GM12878 (cell line): Measurements from ENCODE around the gene TM9SF4. TPM values are rescaled to one million over a fixed set of nuclear protein-coding genes. Genes with fewer than 3 reads are reported as not detected.
A peak's percentile ranks its signal among the peaks of the same experiment; 100 is the strongest.

Experiments
- ATAC-seq: fragments of 200-7000 bp; cut with Tn5 transposase; 3 replicates; pipeline ENCODE4 v1.9.1; 2020; ENCODE audit warnings: mild to moderate bottlenecking, moderate library complexity
- BruUV-seq: library from RNA; stranded (reverse); fragments of 400-500 nt; replicated peaks from 2 replicates; lab custom pipeline; 2021; lab: Mats Ljungman, UMichigan
- CTCF ChIA-PET: fragments of 300-600 bp; sonication (Branson Sonifier 250); formaldehyde crosslinking; extraction: SDS; loops from one replicate; lab custom pipeline; 2021; ENCODE audit warnings: inconsistent platforms; lab: Yijun Ruan, JAX
- POLR2A ChIA-PET: fragments of 350-600 bp; formaldehyde crosslinking; extraction: SDS; loops from one replicate; lab custom pipeline; 2021; ENCODE audit warnings: inconsistent platforms; lab: Charles Lee
- RAD21 ChIA-PET: fragments of 300-600 bp; sonication (Branson Sonifier 250); formaldehyde crosslinking; loops from one replicate; lab custom pipeline; 2023; ENCODE audit warnings: antibody characterized with exemption; ENCODE audit not compliant: unreplicated experiment; lab: Charles Lee
- SMC1A ChIA-PET: fragments of 300-600 bp; sonication (Branson Sonifier 250); formaldehyde crosslinking; loops from one replicate; lab custom pipeline; 2023; ENCODE audit not compliant: unreplicated experiment, uncharacterized antibody; lab: Charles Lee
- DNase-seq: peaks from one replicate; pipeline ENCODE4 v3.0.0-alpha.2; 2011; ENCODE audit warnings: low read depth, low spot score
- FAIRE-seq: peaks from 3 replicates; lab custom pipeline; 2011; peaks lifted over from hg19 to GRCh38; lab: Jason Lieb, UNC
- H2AFZ ChIP-seq: 2 replicates; pipeline ENCODE4 v1.6.0; 2011; ENCODE audit warnings: low read depth, low read length, control low read depth; ENCODE audit not compliant: control insufficient read depth
- H3K27ac ChIP-seq: 2 replicates; pipeline ENCODE4 v1.5.1; 2011; ENCODE audit warnings: control low read depth; ENCODE audit not compliant: control insufficient read depth, insufficient read depth
- H3K27me3 ChIP-seq, 2 experiments: replicated peaks in 1 of 2; 2 replicates each; pipeline versions ENCODE4 v1.6.0 to v1.6.1; 2011; ENCODE audit warnings: low read length in 1 of 2; ENCODE audit not compliant: control insufficient read depth in 2 of 2, insufficient read depth in 2 of 2
- H3K36me3 ChIP-seq, 2 experiments: 2 replicates each; pipeline ENCODE4 v1.5.1; 2011; ENCODE audit warnings: low read length in 1 of 2; ENCODE audit not compliant: control insufficient read depth in 2 of 2, insufficient read depth in 2 of 2
- H3K4me1 ChIP-seq: 2 replicates; pipeline ENCODE4 v1.6.1; 2011; ENCODE audit warnings: mild to moderate bottlenecking, low read length, moderate library complexity, mixed read lengths; ENCODE audit not compliant: control insufficient read depth, insufficient read depth
- H3K4me2 ChIP-seq: 2 replicates; pipeline ENCODE4 v1.6.0; 2011; ENCODE audit warnings: control low read depth; ENCODE audit not compliant: control insufficient read depth, insufficient read depth
- H3K4me3 ChIP-seq: fragments of 200-600 bp; sonication (generic); 2 replicates; pipeline ENCODE4 v1.5.1; 2016
- H3K79me2 ChIP-seq: 2 replicates; pipeline ENCODE4 v1.6.0; 2011; ENCODE audit warnings: low read length; ENCODE audit not compliant: control insufficient read depth, insufficient read depth
- H3K9ac ChIP-seq: 2 replicates; pipeline ENCODE4 v1.8.0; 2011; ENCODE audit warnings: low read length, control low read depth, mixed read lengths; ENCODE audit not compliant: control insufficient read depth, insufficient read depth
- H3K9me3 ChIP-seq: replicated peaks from 3 replicates; pipeline ENCODE4 v1.5.1; 2011; ENCODE audit warnings: mild to moderate bottlenecking, low read length; ENCODE audit not compliant: control insufficient read depth, insufficient read depth
- H4K20me1 ChIP-seq: 2 replicates; pipeline ENCODE4 v1.6.0; 2011; ENCODE audit not compliant: control insufficient read depth, insufficient read depth
- BCLAF1 ChIP-seq: fragments of 450-650 bp; IDR thresholded peaks from 2 replicates; pipeline ENCODE4 v1.6.1; 2017; ENCODE audit warnings: antibody characterized with exemption, mild to moderate bottlenecking, moderate library complexity
- RAD51 ChIP-seq: fragments of 450-650 bp; IDR thresholded peaks from 2 replicates; pipeline ENCODE4 v1.6.1; 2016; ENCODE audit warnings: moderate library complexity, mild to moderate bottlenecking, inconsistent platforms
- SMC3 ChIP-seq: IDR thresholded peaks from 2 replicates; pipeline ENCODE4 v1.6.1; 2011; ENCODE audit warnings: low read length, improper control_type of control experiment, borderline replicate concordance
- ZNF384 ChIP-seq: IDR thresholded peaks from 2 replicates; pipeline ENCODE4 v1.6.1; 2012; ENCODE audit warnings: low read depth, mild to moderate bottlenecking, low read length, improper control_type of control experiment, borderline replicate concordance
- WGBS: methylation state at CpG from one replicate; pipeline ENCODE4 v1.1.6; 2016; ENCODE audit warnings: low lambda C conversion rate; ENCODE audit not compliant: insufficient replicate concordance, insufficient coverage; ENCODE audit errors: missing lambda C conversion rate; 5-methylcytosine and 5-hydroxymethylcytosine counted together
- in situ Hi-C: fragments of 300-500 bp; cut with MboI; formaldehyde crosslinking; loops from 9 replicates; pipeline ENCODE4 v1.14.3; 2018; ENCODE audit warnings: mixed read lengths
- intact Hi-C: fragments of 100-400 bp; cut with micrococcal nuclease; formaldehyde crosslinking; loops from one replicate; pipeline ENCODE4 v1.14.2; 2022; ENCODE audit not compliant: unreplicated experiment
- polyA plus RNA-seq, 11 experiments: library from polyadenylated mRNA; depleted of rRNA in 4 of 11; unstranded in 6 of 11; stranded (reverse) in 5 of 11; fragments of >200 nt; fragmentation: Nextera tagmentation in 4 of 11; fragmentation: Illumina TruSeq in 1 of 11; extraction: Ambion mirVana in 4 of 11; extraction: Trizol in 1 of 11; gene quantifications; 1 replicate in 1 of 11; 2 replicates in 10 of 11; pipeline versions ENCODE4 v1.2.1 to v1.2.3, GENCODE V29; 2011 to 2016; ENCODE audit warnings: inconsistent platforms in 2 of 11, missing spikeins in 2 of 11, low read depth in 1 of 11
- total RNA-seq, 4 experiments: library from RNA; depleted of rRNA in 3 of 4; stranded (reverse); fragments of >200 nt in 3 of 4; fragmentation: Illumina TruSeq in 1 of 4; extraction: Trizol in 1 of 4; gene quantifications; 2 replicates each; pipeline versions ENCODE4 v1.2.1 to v1.2.3, GENCODE V29; 2013 to 2021

Gene TM9SF4
- total and polyA plus RNA-seq, 10 of the 15 experiments (the other 5 are each of a cell fraction or from before 2014, with no cell fraction given) = 8.5 to 47.8 (median 24.3) TPM

- H3K27ac ChIP-seq = peak overlapping the region; percentile 51
- ChIA-PET CTCF (interaction anchor here (0.7 to 7.3 kb wide), 8 partner anchors 9 to 111 kb away, joined by 3 to 85 read pairs (median 7); partner anchors contain the start of gene PDRG1), SMC1A (interaction anchor here (1.2 to 8.7 kb wide), 11 partner anchors 8 to 222 kb away, joined by 3 to 108 read pairs (median 8); partner anchors contain the start of gene PDRG1), RAD21 (interaction anchor here (2.3 to 17.3 kb wide), 5 partner anchors 8 to 29 kb away, joined by 10 to 215 read pairs (median 53); partner anchors contain the start of gene HCK), POLR2A (interaction anchor here (0.6 to 5.5 kb wide), 12 partner anchors 7 to 292 kb away, joined by 3 to 86 read pairs (median 5); partner anchors contain the start of gene HCK)
- H3K4me3 ChIP-seq = no peak overlapping the region
- no peaks in the 10 kb centered on the region for H3K79me2 ChIP-seq
- H3K9ac ChIP-seq = no peak overlapping the region
- H3K4me1 ChIP-seq = peaks cover 40% of the 10 kb centered on the region
- DNase-seq (no peak), ATAC-seq (no peak; the same call in 2 of the 3 replicates), FAIRE-seq (no peak)
- H3K9me3 ChIP-seq = no peaks in the 10 kb centered on the region; the same call in 2 of the 3 replicates
- intact Hi-C loops (loop anchor here (2.0 kb wide), 1 partner anchor 29 kb away; no protein-coding TSS in a partner anchor), in situ Hi-C loops (no loop called here)
- peak overlapping the region; percentile 40 for H3K4me2 ChIP-seq
- no TSS peak for BruUV-seq
- no peaks in the 10 kb centered on the region for H3K27me3 ChIP-seq
- 83% methylated on average over 4 of the region's 4 CpGs for WGBS
- TF ChIP-seq ZNF384 (peak; percentile 50; the same call in 1 of the 2 replicates), BCLAF1 (no peak), SMC3 (no peak), RAD51 (peak; percentile 72; the same call in 1 of the 2 replicates)
- H4K20me1 ChIP-seq = no peaks in the 10 kb centered on the region
- H3K36me3 ChIP-seq = no peaks in the 10 kb centered on the region
- H2AFZ ChIP-seq = no peak overlapping the region
Measured at GRCh38 chr20:32063695-32064094, 45.8 kb upstream of the TM9SF4 start.
